Epithelial cell of esophagus (primary cell): ENCODE measurements around the gene WWC2.

Experiments used
- DNase-seq: peaks from one replicate; pipeline ENCODE4 v3.0.0; 2010; ENCODE audit warnings: low read depth
- H3K4me3 ChIP-seq: 2 replicates; pipeline ENCODE4 v1.5.1; 2011; ENCODE audit warnings: mild to moderate bottlenecking, low read length, control low read depth
- CTCF ChIP-seq: IDR thresholded peaks from 2 replicates; pipeline ENCODE4 v1.5.1; 2011; ENCODE audit warnings: low read depth, mild to moderate bottlenecking, low read length, control low read depth, inconsistent platforms; ENCODE audit not compliant: insufficient read depth; ENCODE audit errors: missing control alignments

WWC2 gene

DNA sequence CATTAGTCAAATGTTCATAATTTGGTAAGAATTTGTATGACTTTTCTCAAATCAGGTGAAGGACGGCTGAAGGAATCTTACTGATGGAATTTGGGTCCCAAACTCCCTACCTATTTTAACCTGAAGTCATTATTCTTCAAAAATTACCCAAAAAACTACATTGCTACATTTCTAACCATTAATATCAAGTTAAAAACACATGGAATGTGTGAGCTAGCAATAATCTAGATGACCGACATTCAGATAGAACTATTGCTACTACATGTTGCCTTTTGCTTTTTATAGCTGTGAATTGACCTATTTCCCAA, 25.3 kb upstream of the WWC2 start:
- no peak for DNase-seq
- no peak overlapping the region for H3K4me3 ChIP-seq
- TF ChIP-seq CTCF = no peak

DNA sequence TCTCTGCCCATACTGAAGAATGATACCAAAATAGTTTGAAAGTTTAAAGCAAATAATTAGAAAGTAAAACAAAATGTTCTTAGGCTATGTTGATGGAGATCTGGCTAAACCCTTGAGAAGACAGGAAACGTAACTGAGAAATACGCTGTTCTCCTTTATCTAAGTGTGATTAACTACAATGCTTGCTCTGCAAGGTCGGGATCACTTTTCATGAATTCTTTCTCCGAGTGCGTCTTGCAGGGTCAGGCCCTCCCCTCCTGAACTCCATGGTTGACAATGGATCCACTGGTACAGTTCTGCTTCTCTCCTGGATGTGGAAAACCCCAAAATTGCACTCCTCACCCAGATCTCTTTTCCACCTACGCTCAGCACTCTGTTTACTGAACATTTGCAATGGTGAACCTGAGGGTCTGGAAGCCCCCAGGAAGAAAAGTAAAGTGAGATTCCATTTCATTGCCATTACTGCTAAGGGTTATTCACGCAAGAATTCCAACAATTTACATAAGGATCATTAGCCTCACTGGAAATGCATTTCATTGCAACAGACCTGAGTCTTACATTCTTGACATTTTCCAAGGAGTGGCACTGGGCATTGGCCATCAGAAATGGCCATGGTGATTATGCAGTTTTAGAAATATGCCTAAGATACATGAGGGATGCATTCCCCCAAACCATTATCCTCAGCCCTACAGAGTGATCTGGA, 24.6 kb upstream of the WWC2 start:
- H3K4me3 ChIP-seq = no peak overlapping the region
- DNase-seq = no peak
- no peak for TF ChIP-seq CTCF

DNA sequence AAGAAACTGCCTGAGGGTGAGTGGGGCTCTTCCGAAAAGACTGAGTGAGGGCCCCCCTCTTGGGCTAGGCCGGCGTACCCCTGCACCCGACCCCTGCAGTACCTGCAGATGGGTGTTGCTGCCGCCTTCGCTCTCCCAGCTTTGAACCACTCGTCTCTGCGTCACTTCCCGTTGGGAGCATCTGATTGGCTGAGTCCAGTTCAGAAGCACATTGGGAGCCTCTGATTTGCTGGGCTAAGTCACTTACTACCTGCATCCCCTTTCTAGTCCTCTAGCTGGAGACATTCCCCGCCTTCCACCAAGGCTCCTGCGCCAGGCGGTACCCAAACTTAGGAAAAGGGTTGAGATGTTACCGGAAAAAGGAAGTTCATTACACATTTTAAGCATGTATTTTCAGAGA, 20.4 kb upstream of the WWC2 start:
- TF ChIP-seq CTCF = no peak
- DNase-seq = no peak
- no peak overlapping the region for H3K4me3 ChIP-seq

- no peak for DNase-seq
- H3K4me3 ChIP-seq = no peak overlapping the region
- no peak for TF ChIP-seq CTCF
These were observed 18.5 kb upstream of the WWC2 start for GRCh38 chr4:183080372-183081115.

- H3K4me3 ChIP-seq = no peak overlapping the region
- no peak for DNase-seq
- no peak for TF ChIP-seq CTCF
These were observed 18.0 kb upstream of the WWC2 start for GRCh38 chr4:183081116-183081469.

DNA sequence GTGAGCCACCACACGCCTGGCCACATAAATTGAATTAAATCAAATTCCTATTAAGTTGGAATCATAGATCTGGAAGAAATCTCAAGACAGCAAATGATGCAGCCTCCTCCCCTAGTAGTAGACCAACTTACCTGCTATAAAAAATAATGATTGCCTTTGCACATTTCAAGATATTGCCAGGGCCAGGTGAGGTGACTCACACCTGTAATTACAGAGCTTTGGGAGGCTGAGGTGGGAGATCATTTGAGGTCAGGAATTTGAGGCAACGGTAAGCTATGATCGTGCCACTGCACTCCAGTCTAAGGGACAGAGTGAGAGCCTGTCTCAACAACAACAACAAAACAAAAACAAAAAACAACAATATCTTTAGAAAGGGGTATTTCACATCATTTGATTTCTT, 17.0 kb upstream of the WWC2 start:
- no peak for TF ChIP-seq CTCF
- no peak overlapping the region for H3K4me3 ChIP-seq

More for the DNA sequence above, 17.0 kb upstream of the WWC2 start:
- DNase-seq = peak; percentile 19
